Fibroblast of lung (primary cell): ENCODE measurements around the gene UGT2A2.

Experiments used
- CTCF ChIP-seq, 2 donors: IDR thresholded peaks in 1 of 2; conservative IDR thresholded peaks in 1 of 2; 1 replicate in 1 of 2; 2 replicates in 1 of 2; pipeline ENCODE4 v1.5.1; 2011 to 2012; ENCODE audit warnings: low read length in 2 of 2, control low read depth in 1 of 2, inconsistent platforms in 1 of 2, low read depth in 1 of 2, mild to moderate bottlenecking in 1 of 2
- EZH2 ChIP-seq: IDR thresholded peaks from 2 replicates; pipeline ENCODE4 v1.5.1; 2012; ENCODE audit warnings: low read length, control low read depth, mild to moderate bottlenecking; ENCODE audit errors: missing control alignments

DNA sequence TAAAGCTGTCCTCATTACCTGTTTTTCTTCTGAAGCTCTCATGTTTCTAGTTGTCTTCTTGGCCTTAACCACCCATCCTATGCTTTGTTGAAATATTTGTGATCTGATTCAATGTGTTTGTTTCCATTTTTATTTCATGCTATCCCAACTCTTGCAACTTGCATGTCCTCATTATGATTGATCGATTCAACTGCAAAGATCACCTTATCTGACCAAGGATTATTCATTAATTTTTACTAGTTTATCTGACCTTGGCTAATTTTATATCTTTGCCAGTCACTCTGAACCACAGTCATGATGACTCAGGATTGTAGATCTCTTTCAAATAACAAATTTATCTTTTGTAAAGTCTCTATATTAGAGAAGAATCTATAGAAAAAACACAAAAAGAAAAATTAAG, 70.7 kb downstream of the UGT2A2 start:
- no peak for TF ChIP-seq EZH2
- no peak for TF ChIP-seq CTCF (conservative IDR thresholded peaks at IDR 0.05 in 1 of 2, IDR thresholded peaks at IDR 0.05 in 1 of 2; ENCODE audit: low read depth in 1 of 2, low read length in 2 of 2)
